Measurements from ENCODE around the gene MAPK12. TPM values are rescaled to one million over a fixed set of nuclear protein-coding genes. Genes with fewer than 3 reads are reported as not detected.
"Not testable (repeated sequence)": the region's sequence is repeated elsewhere in the genome, so short reads cannot be mapped to it uniquely, and the experiment has no call there.

The MAPK12 gene
- total RNA-seq, 1 donor from 2014 or later, result 19.0 TPM

GRCh38 chr22:50274311-50274710, 12.8 kb upstream of the MAPK12 start:
- intact Hi-C loops (cut with micrococcal nuclease), result loop anchor here (1.0 kb wide), 1 partner anchor 68 kb away; no protein-coding TSS in a partner anchor
- peaks cover 6% of the 10 kb centered on the region for H3K4me1 Mint-ChIP-seq (ENCODE audit: low read depth)
- H3K27me3 Mint-ChIP-seq (ENCODE audit: insufficient read depth), result peaks cover 8% of the 10 kb centered on the region
- H3K4me3 Mint-ChIP-seq, result peak overlapping the region; percentile 68
- no peaks in the 10 kb centered on the region for H3K36me3 Mint-ChIP-seq (ENCODE audit: low read depth)
- H3K27ac Mint-ChIP-seq, result no peak overlapping the region
- DNase-seq (ENCODE audit: low spot score), result no peak
- H3K9me3 Mint-ChIP-seq, result no peaks in the 10 kb centered on the region

- DNase-seq (ENCODE audit: low spot score); H3K9me3 Mint-ChIP-seq; H3K36me3 Mint-ChIP-seq (ENCODE audit: low read depth); H3K27ac Mint-ChIP-seq; H3K27me3 Mint-ChIP-seq (ENCODE audit: insufficient read depth); H3K4me1 Mint-ChIP-seq (ENCODE audit: low read depth): not testable (repeated sequence)
- peak overlapping the region; percentile 68 for H3K4me3 Mint-ChIP-seq
- intact Hi-C loops (cut with micrococcal nuclease), result loop anchor here (1.0 kb wide), 1 partner anchor 69 kb away; no protein-coding TSS in a partner anchor
Measured at GRCh38 chr22:50273781-50274180, 12.3 kb upstream of the MAPK12 start.

GRCh38 chr22:50273352-50273751, 11.9 kb upstream of the MAPK12 start:
- H3K4me1 Mint-ChIP-seq (ENCODE audit: low read depth); H3K36me3 Mint-ChIP-seq (ENCODE audit: low read depth); intact Hi-C loops (cut with micrococcal nuclease); H3K27ac Mint-ChIP-seq; H3K4me3 Mint-ChIP-seq; H3K27me3 Mint-ChIP-seq (ENCODE audit: insufficient read depth); DNase-seq (ENCODE audit: low spot score); H3K9me3 Mint-ChIP-seq: not testable (repeated sequence)

GRCh38 chr22:50272044-50272802, 10.7 kb upstream of the MAPK12 start:
- Mint-ChIP-seq H3K4me3 (peak overlapping the region; percentile 45), H3K27me3 (ENCODE audit: insufficient read depth) (peaks cover 8% of the 10 kb centered on the region), H3K27ac (no peak overlapping the region), H3K9me3 (no peaks in the 10 kb centered on the region), H3K4me1 (ENCODE audit: low read depth) (peaks cover 10% of the 10 kb centered on the region), H3K36me3 (ENCODE audit: low read depth) (no peaks in the 10 kb centered on the region)
- intact Hi-C loops (cut with micrococcal nuclease), result no loop called here
- no peak for DNase-seq (ENCODE audit: low spot score)

GRCh38 chr22:50271519-50271970, 10.1 kb upstream of the MAPK12 start:
- Mint-ChIP-seq H3K27me3 (ENCODE audit: insufficient read depth) (peaks cover 8% of the 10 kb centered on the region), H3K36me3 (ENCODE audit: low read depth) (no peaks in the 10 kb centered on the region), H3K4me3 (no peak overlapping the region), H3K27ac (no peak overlapping the region), H3K4me1 (ENCODE audit: low read depth) (peaks cover 10% of the 10 kb centered on the region), H3K9me3 (no peaks in the 10 kb centered on the region)
- intact Hi-C loops (cut with micrococcal nuclease), result loop anchor here (2.0 kb wide), 2 partner anchors 71 to 349 kb away; partner anchors contain the start of gene SELENOO
- DNase-seq (ENCODE audit: low spot score), result peak; percentile 55

- intact Hi-C loops (cut with micrococcal nuclease), result loop anchor here (1.0 to 2.0 kb wide), 6 partner anchors 20 to 350 kb away; partner anchors contain the start of genes HDAC10, SELENOO and TUBGCP6
- DNase-seq (ENCODE audit: low spot score), result peak; percentile 69
- no peaks in the 10 kb centered on the region for H3K9me3 Mint-ChIP-seq
- peak overlapping the region; percentile 77 for H3K4me3 Mint-ChIP-seq
- H3K4me1 Mint-ChIP-seq (ENCODE audit: low read depth), result peaks cover 10% of the 10 kb centered on the region
- H3K27me3 Mint-ChIP-seq (ENCODE audit: insufficient read depth), result peaks cover 8% of the 10 kb centered on the region
- no peaks in the 10 kb centered on the region for H3K36me3 Mint-ChIP-seq (ENCODE audit: low read depth)
- H3K27ac Mint-ChIP-seq, result no peak overlapping the region
Measured at GRCh38 chr22:50270666-50271394, 9.3 kb upstream of the MAPK12 start.

- peak within 1 kb of the TSS; percentile 77 for H3K4me3 Mint-ChIP-seq
- H3K36me3 Mint-ChIP-seq (ENCODE audit: low read depth), result peaks cover 2% of the 10 kb centered on the region
- peaks cover 8% of the 10 kb centered on the region for H3K27me3 Mint-ChIP-seq (ENCODE audit: insufficient read depth)
- intact Hi-C loops (cut with micrococcal nuclease), result loop anchor here (1.0 to 2.0 kb wide), 6 partner anchors 19 to 351 kb away; partner anchors contain the start of genes HDAC10, SELENOO and TUBGCP6
- peak within 1 kb of the TSS; percentile 40 for H3K27ac Mint-ChIP-seq
- DNase-seq (ENCODE audit: low spot score), result peak; percentile 78
- H3K4me1 Mint-ChIP-seq (ENCODE audit: low read depth), result peaks cover 10% of the 10 kb centered on the region
- H3K9me3 Mint-ChIP-seq, result no peaks in the 10 kb centered on the region
Measured at GRCh38 chr22:50269970-50270665, 8.6 kb upstream of the MAPK12 start, which contains the start of gene MAPK11. TSS of gene MAPK11 (minus strand) at chr22:50270380. CDS start at chr22:50270292, 88 bp downstream.

GRCh38 chr22:50269573-50269969, 8.1 kb upstream of the MAPK12 start:
- Mint-ChIP-seq H3K4me1 (ENCODE audit: low read depth) (peaks cover 10% of the 10 kb centered on the region), H3K27ac (peak overlapping the region; percentile 40), H3K9me3 (no peaks in the 10 kb centered on the region), H3K36me3 (ENCODE audit: low read depth) (peaks cover 4% of the 10 kb centered on the region), H3K27me3 (ENCODE audit: insufficient read depth) (peaks cover 8% of the 10 kb centered on the region), H3K4me3 (peak overlapping the region; percentile 76)
- no peak for DNase-seq (ENCODE audit: low spot score)
- intact Hi-C loops (cut with micrococcal nuclease), result no loop called here

GRCh38 chr22:50268655-50269113, 7.2 kb upstream of the MAPK12 start:
- Mint-ChIP-seq H3K4me1 (ENCODE audit: low read depth) (peaks cover 4% of the 10 kb centered on the region), H3K36me3 (ENCODE audit: low read depth) (peaks cover 4% of the 10 kb centered on the region), H3K27ac (no peak overlapping the region), H3K4me3 (peak overlapping the region; percentile 45), H3K9me3 (no peaks in the 10 kb centered on the region), H3K27me3 (ENCODE audit: insufficient read depth) (peaks cover 8% of the 10 kb centered on the region)
- no peak for DNase-seq (ENCODE audit: low spot score)
- intact Hi-C loops (cut with micrococcal nuclease), result no loop called here

- peak; percentile 45 for DNase-seq (ENCODE audit: low spot score)
- H3K27ac Mint-ChIP-seq, result no peak overlapping the region
- peak overlapping the region; percentile 45 for H3K4me3 Mint-ChIP-seq
- intact Hi-C loops (cut with micrococcal nuclease), result no loop called here
- peaks cover 4% of the 10 kb centered on the region for H3K36me3 Mint-ChIP-seq (ENCODE audit: low read depth)
- peaks cover 4% of the 10 kb centered on the region for H3K4me1 Mint-ChIP-seq (ENCODE audit: low read depth)
- peaks cover 5% of the 10 kb centered on the region for H3K27me3 Mint-ChIP-seq (ENCODE audit: insufficient read depth)
- no peaks in the 10 kb centered on the region for H3K9me3 Mint-ChIP-seq
Measured at GRCh38 chr22:50267591-50268390, 6.3 kb upstream of the MAPK12 start.

GRCh38 chr22:50266994-50267393, 5.5 kb upstream of the MAPK12 start:
- DNase-seq (ENCODE audit: low spot score), result no peak
- Mint-ChIP-seq H3K36me3 (ENCODE audit: low read depth) (peaks cover 4% of the 10 kb centered on the region), H3K27me3 (ENCODE audit: insufficient read depth) (peaks cover 5% of the 10 kb centered on the region), H3K9me3 (no peaks in the 10 kb centered on the region), H3K4me3 (no peak overlapping the region), H3K4me1 (ENCODE audit: low read depth) (peaks cover 4% of the 10 kb centered on the region), H3K27ac (no peak overlapping the region)
- intact Hi-C loops (cut with micrococcal nuclease), result no loop called here

Data from activated T-helper 1 cell treated with anti-CD3 and anti-CD28 coated beads, Interleukin-12 subunit alpha, Interleukin-12 subunit beta, Interleukin-2, Interleukin-4 antibody, amounts not matched to agents 30 ng/mL and 10 ng/mL and 1 ng/mL, durations not matched to agents 14 hours and 24 hours and 36 hours (primary cell).